GM18909 (cell line): ENCODE results near the gene EOMES.

Experiments used
- ATAC-seq: cut with Tn5 transposase; IDR thresholded peaks from one replicate; pipeline ENCODE4 v1.9.1; 2021; ENCODE audit warnings: mild to moderate bottlenecking; ENCODE audit not compliant: unreplicated experiment, poor library complexity

EOMES gene

GRCh38 chr3:27723001-27723445 lies 900 bp upstream of the EOMES start:
- no peak for ATAC-seq

- no peak for ATAC-seq
Observed at GRCh38 chr3:27720899-27721716, 1.0 kb downstream of the EOMES start.

- ATAC-seq = no peak
Observed at GRCh38 chr3:27719314-27720003, 2.7 kb downstream of the EOMES start.

- no peak for ATAC-seq
Observed at GRCh38 chr3:27718459-27718858, 3.7 kb downstream of the EOMES start.

- ATAC-seq = no peak
Observed at GRCh38 chr3:27717200-27717852, 4.8 kb downstream of the EOMES start.

- no peak for ATAC-seq
Observed at GRCh38 chr3:27716309-27716708, 5.8 kb downstream of the EOMES start.

GRCh38 chr3:27715863-27716262 lies 6.3 kb downstream of the EOMES start:
- ATAC-seq = no peak

GRCh38 chr3:27715454-27715806 lies 6.7 kb downstream of the EOMES start:
- no peak for ATAC-seq

GRCh38 chr3:27714692-27715453 lies 7.2 kb downstream of the EOMES start:
- no peak for ATAC-seq

GRCh38 chr3:27714146-27714526 lies 8.0 kb downstream of the EOMES start:
- ATAC-seq = no peak

- no peak for ATAC-seq
Observed at GRCh38 chr3:27713435-27714145, 8.5 kb downstream of the EOMES start.

GRCh38 chr3:27713078-27713423 lies 9.1 kb downstream of the EOMES start:
- no peak for ATAC-seq

GRCh38 chr3:27712136-27713077 lies 9.7 kb downstream of the EOMES start:
- ATAC-seq = peak; percentile 95

- no peak for ATAC-seq
Observed at GRCh38 chr3:27708250-27708649, 13.9 kb downstream of the EOMES start.

GRCh38 chr3:27699067-27699466 lies 23.1 kb downstream of the EOMES start:
- peak; percentile 57 for ATAC-seq

- ATAC-seq = no peak
Observed at GRCh38 chr3:27696906-27697305, 25.2 kb downstream of the EOMES start.

- ATAC-seq = no peak
Observed at GRCh38 chr3:27695636-27696035, 26.5 kb downstream of the EOMES start.

- ATAC-seq = no peak
Observed at GRCh38 chr3:27688053-27688452, 34.1 kb downstream of the EOMES start.

- ATAC-seq = no peak
Observed at GRCh38 chr3:27686642-27687041, 35.5 kb downstream of the EOMES start.
